Keratinocyte (primary cell): ENCODE measurements around the gene PHF12.

Experiments used
- EZH2 ChIP-seq: IDR thresholded peaks from one replicate; pipeline ENCODE4 v1.6.1; 2012; ENCODE audit warnings: inconsistent platforms, mild to moderate bottlenecking, low read length, moderate library complexity
- TF ChIP-seq, protein P1 (sequence below), 3 experiments: IDR thresholded peaks in 1 of 3; conservative IDR thresholded peaks in 1 of 3; optimal IDR thresholded peaks in 1 of 3; 2 replicates in 2 of 3; 3 replicates in 1 of 3; pipeline versions ENCODE3 to v1.5.1; 2011; ENCODE audit warnings: low read length in 3 of 3, mild to moderate bottlenecking in 3 of 3, moderate library complexity in 2 of 3, control low read depth in 1 of 3, inconsistent platforms in 1 of 3; ENCODE audit not compliant: insufficient read depth in 2 of 3; ENCODE audit errors: extremely low read depth in 1 of 3

DNA sequence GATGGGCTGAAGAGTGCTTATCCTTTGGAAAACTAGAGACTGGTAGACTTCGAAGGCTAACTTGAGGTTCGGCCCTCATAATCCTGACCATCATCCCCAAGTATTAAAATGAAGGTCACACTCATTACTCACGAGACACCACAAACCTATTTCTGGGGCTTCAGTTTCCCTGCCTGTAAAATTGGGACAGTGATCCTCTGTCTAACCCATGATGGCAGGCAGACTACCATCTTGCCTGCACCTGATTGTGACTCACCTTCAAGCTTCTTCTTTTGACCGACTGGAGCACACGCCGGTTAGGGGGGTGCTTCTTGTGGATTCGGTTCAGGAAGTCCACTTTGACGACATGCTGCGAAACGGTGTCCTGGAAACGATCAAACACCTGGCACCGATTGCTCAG, 34.3 kb downstream of the PHF12 start:
- TF ChIP-seq, protein P1, sequence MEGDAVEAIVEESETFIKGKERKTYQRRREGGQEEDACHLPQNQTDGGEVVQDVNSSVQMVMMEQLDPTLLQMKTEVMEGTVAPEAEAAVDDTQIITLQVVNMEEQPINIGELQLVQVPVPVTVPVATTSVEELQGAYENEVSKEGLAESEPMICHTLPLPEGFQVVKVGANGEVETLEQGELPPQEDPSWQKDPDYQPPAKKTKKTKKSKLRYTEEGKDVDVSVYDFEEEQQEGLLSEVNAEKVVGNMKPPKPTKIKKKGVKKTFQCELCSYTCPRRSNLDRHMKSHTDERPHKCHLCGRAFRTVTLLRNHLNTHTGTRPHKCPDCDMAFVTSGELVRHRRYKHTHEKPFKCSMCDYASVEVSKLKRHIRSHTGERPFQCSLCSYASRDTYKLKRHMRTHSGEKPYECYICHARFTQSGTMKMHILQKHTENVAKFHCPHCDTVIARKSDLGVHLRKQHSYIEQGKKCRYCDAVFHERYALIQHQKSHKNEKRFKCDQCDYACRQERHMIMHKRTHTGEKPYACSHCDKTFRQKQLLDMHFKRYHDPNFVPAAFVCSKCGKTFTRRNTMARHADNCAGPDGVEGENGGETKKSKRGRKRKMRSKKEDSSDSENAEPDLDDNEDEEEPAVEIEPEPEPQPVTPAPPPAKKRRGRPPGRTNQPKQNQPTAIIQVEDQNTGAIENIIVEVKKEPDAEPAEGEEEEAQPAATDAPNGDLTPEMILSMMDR (optimal IDR thresholded peaks at IDR 0.05 in 1 of 3, IDR thresholded peaks at IDR 0.05 in 1 of 3, conservative IDR thresholded peaks at IDR 0.05 in 1 of 3; ENCODE audit: extremely low read depth in 1 of 3, insufficient read depth in 2 of 3, low read length in 3 of 3) = no peak
- no peak for TF ChIP-seq EZH2
